22Rv1 (cell line): ENCODE results near the gene ARL14EPL.

Experiments
- ZFX ChIP-seq: fragments of 450-650 bp; IDR thresholded peaks from 2 replicates; pipeline ENCODE4 v1.6.1; 2017; ENCODE audit warnings: antibody characterized with exemption, borderline replicate concordance
- TF ChIP-seq, protein P1 (sequence below): fragments of 450-650 bp; IDR thresholded peaks from 2 replicates; pipeline ENCODE4 v1.5.1; 2017; ENCODE audit warnings: mild to moderate bottlenecking

DNA sequence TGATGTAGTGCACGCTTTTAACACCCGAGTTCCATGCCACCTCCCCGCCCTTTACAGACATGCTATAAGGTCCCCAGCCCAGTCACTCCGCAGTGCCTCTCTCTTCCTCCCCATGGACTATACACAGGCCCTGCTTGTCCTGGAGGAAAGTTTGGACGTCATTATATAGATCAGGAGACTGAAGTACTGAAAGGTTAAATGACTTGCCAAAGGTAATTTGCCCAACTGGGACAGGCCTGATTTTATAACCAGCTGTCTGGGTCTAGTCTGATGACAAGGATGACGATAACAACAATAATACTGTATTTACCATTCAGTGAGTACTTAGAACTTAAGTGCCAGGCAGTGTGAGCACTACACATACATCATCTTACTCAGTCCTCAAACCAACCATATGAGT, 36.9 kb upstream of the ARL14EPL start:
- TF ChIP-seq, protein P1, sequence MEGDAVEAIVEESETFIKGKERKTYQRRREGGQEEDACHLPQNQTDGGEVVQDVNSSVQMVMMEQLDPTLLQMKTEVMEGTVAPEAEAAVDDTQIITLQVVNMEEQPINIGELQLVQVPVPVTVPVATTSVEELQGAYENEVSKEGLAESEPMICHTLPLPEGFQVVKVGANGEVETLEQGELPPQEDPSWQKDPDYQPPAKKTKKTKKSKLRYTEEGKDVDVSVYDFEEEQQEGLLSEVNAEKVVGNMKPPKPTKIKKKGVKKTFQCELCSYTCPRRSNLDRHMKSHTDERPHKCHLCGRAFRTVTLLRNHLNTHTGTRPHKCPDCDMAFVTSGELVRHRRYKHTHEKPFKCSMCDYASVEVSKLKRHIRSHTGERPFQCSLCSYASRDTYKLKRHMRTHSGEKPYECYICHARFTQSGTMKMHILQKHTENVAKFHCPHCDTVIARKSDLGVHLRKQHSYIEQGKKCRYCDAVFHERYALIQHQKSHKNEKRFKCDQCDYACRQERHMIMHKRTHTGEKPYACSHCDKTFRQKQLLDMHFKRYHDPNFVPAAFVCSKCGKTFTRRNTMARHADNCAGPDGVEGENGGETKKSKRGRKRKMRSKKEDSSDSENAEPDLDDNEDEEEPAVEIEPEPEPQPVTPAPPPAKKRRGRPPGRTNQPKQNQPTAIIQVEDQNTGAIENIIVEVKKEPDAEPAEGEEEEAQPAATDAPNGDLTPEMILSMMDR, result no peak
- no peak for TF ChIP-seq ZFX
